Loucy (cell line): Measurements from ENCODE around the gene MACROD2.

Source experiments
- H2AFZ ChIP-seq: fragments of 200-600 bp; sonication (generic); 2 replicates; pipeline ENCODE4 v1.6.0; 2016; ENCODE audit warnings: antibody characterized with exemption, mild to moderate bottlenecking, low read length, moderate library complexity
- H3F3A ChIP-seq: fragments of 200-600 bp; 2 replicates; pipeline ENCODE4 v1.6.0; 2016; ENCODE audit warnings: antibody characterized with exemption, low read depth, mild to moderate bottlenecking
- H3K27me3 ChIP-seq: fragments of 200-600 bp; sonication (generic); 2 replicates; pipeline ENCODE4 v1.6.1; 2014; ENCODE audit warnings: low read length, mild to moderate bottlenecking; ENCODE audit not compliant: insufficient read depth, poor library complexity, severe bottlenecking
- H3K36me3 ChIP-seq: fragments of 200-600 bp; sonication (generic); 2 replicates; pipeline ENCODE4 v1.6.1; 2016; ENCODE audit warnings: low read length; ENCODE audit not compliant: insufficient read depth
- H3K4me1 ChIP-seq: fragments of 200-600 bp; sonication (generic); 2 replicates; pipeline ENCODE4 v1.5.1; 2014; ENCODE audit warnings: low read length, mild to moderate bottlenecking; ENCODE audit not compliant: insufficient read depth, poor library complexity, severe bottlenecking
- H3K4me2 ChIP-seq: fragments of 200-600 bp; sonication (generic); 2 replicates; pipeline ENCODE4 v1.6.0; 2014; ENCODE audit warnings: antibody characterized with exemption, low read length, low read depth, mild to moderate bottlenecking; ENCODE audit not compliant: poor library complexity, severe bottlenecking
- H3K4me3 ChIP-seq: fragments of 200-600 bp; sonication (generic); 2 replicates; pipeline ENCODE4 v1.5.1; 2014; ENCODE audit warnings: low read length, mild to moderate bottlenecking, mixed read lengths; ENCODE audit not compliant: poor library complexity, severe bottlenecking
- H3K79me2 ChIP-seq: fragments of 200-600 bp; sonication (generic); 2 replicates; pipeline ENCODE4 v1.6.1; 2014; ENCODE audit warnings: low read length; ENCODE audit not compliant: insufficient read depth
- H3K9ac ChIP-seq: fragments of 200-600 bp; sonication (generic); 2 replicates; pipeline ENCODE4 v1.6.0; 2014; ENCODE audit warnings: mild to moderate bottlenecking, low read depth, low read length, moderate library complexity; ENCODE audit not compliant: poor library complexity, severe bottlenecking
- H3K9me2 ChIP-seq: fragments of 200-600 bp; sonication (generic); replicated peaks from 2 replicates; pipeline ENCODE4 v1.6.1; 2016; ENCODE audit warnings: low read depth, low read length, mixed read lengths
- H3K9me3 ChIP-seq: fragments of 200-600 bp; sonication (generic); 2 replicates; pipeline ENCODE4 v1.6.1; 2014; ENCODE audit warnings: mild to moderate bottlenecking, antibody characterized with exemption, low read length, low read depth; ENCODE audit not compliant: insufficient read depth
- H4K20me1 ChIP-seq: fragments of 200-600 bp; sonication (generic); 2 replicates; pipeline ENCODE4 v1.6.0; 2014; ENCODE audit warnings: antibody characterized with exemption, low read length, mild to moderate bottlenecking; ENCODE audit not compliant: insufficient read depth, poor library complexity, severe bottlenecking
- CTCF ChIP-seq: fragments of 200-600 bp; sonication (generic); conservative IDR thresholded peaks from 2 replicates; pipeline ENCODE4 v1.5.1; 2014; ENCODE audit warnings: mild to moderate bottlenecking, antibody characterized with exemption, low read length
- EZH2phosphoT487 ChIP-seq: fragments of 200-600 bp; IDR thresholded peaks from 2 replicates; pipeline ENCODE4 v1.6.1; 2018; ENCODE audit warnings: antibody characterized with exemption, mild to moderate bottlenecking, moderate library complexity, borderline replicate concordance

MACROD2 gene

GRCh38 chr20:14142171-14142570, 146.9 kb downstream of the MACROD2 start:
- H3K79me2 ChIP-seq, result no peaks in the 10 kb centered on the region
- H3K4me3 ChIP-seq, result no peak overlapping the region
- H2AFZ ChIP-seq, result no peak overlapping the region
- H3K9me3 ChIP-seq, result no peaks in the 10 kb centered on the region
- TF ChIP-seq EZH2phosphoT487 (no peak), CTCF (peak; percentile 32)
- H3K9me2 ChIP-seq, result no peaks in the 10 kb centered on the region
- no peaks in the 10 kb centered on the region for H3F3A ChIP-seq
- no peaks in the 10 kb centered on the region for H3K27me3 ChIP-seq
- H3K4me2 ChIP-seq, result no peak overlapping the region
- no peaks in the 10 kb centered on the region for H3K36me3 ChIP-seq
- no peaks in the 10 kb centered on the region for H3K4me1 ChIP-seq
- H4K20me1 ChIP-seq, result no peaks in the 10 kb centered on the region
- H3K9ac ChIP-seq, result no peak overlapping the region

- no peaks in the 10 kb centered on the region for H4K20me1 ChIP-seq
- no peaks in the 10 kb centered on the region for H3K36me3 ChIP-seq
- H3K9me3 ChIP-seq, result no peaks in the 10 kb centered on the region
- no peak overlapping the region for H3K4me2 ChIP-seq
- no peaks in the 10 kb centered on the region for H3K4me1 ChIP-seq
- no peak overlapping the region for H3K4me3 ChIP-seq
- no peak overlapping the region for H3K9ac ChIP-seq
- no peaks in the 10 kb centered on the region for H3K9me2 ChIP-seq
- H3F3A ChIP-seq, result no peaks in the 10 kb centered on the region
- H3K79me2 ChIP-seq, result no peaks in the 10 kb centered on the region
- no peak overlapping the region for H2AFZ ChIP-seq
- TF ChIP-seq CTCF (no peak), EZH2phosphoT487 (no peak)
- H3K27me3 ChIP-seq, result no peaks in the 10 kb centered on the region
Measured at GRCh38 chr20:14142964-14143627, 147.8 kb downstream of the MACROD2 start.

- H3K9ac ChIP-seq, result no peak overlapping the region
- H3K79me2 ChIP-seq, result no peaks in the 10 kb centered on the region
- H4K20me1 ChIP-seq, result no peaks in the 10 kb centered on the region
- TF ChIP-seq EZH2phosphoT487 (no peak), CTCF (no peak)
- H3K4me1 ChIP-seq, result no peaks in the 10 kb centered on the region
- no peaks in the 10 kb centered on the region for H3K9me2 ChIP-seq
- H3K27me3 ChIP-seq, result no peaks in the 10 kb centered on the region
- no peaks in the 10 kb centered on the region for H3K36me3 ChIP-seq
- H3K4me3 ChIP-seq, result no peak overlapping the region
- H3K9me3 ChIP-seq, result no peaks in the 10 kb centered on the region
- no peak overlapping the region for H3K4me2 ChIP-seq
- no peaks in the 10 kb centered on the region for H3F3A ChIP-seq
- H2AFZ ChIP-seq, result no peak overlapping the region
Measured at GRCh38 chr20:14148042-14148441, 152.7 kb downstream of the MACROD2 start.
